ENCODE results near the gene BMP10. TPM values are rescaled to one million over a fixed set of nuclear protein-coding genes. Genes with fewer than 3 reads are reported as not detected.

BMP10 gene
- total RNA-seq, 1 experiment from 2014 or later: not detected

GRCh38 chr2:68917034-68917718 lies 46.0 kb upstream of the BMP10 start:
- no peak for DNase-seq (ENCODE audit: low spot score)
- ChIA-PET POLR2A (ENCODE audit: low non-redundant PET) (no interaction called here), CTCF (no interaction called here)
- no peak overlapping the region for H3K4me3 ChIP-seq (ENCODE audit: low read depth, low read length, poor library complexity, severe bottlenecking)
- TF ChIP-seq CTCF (conservative IDR thresholded peaks at IDR 0.05; ENCODE audit: low read depth, low read length): no peak
- no peak for TF ChIP-seq EZH2 (IDR thresholded peaks at IDR 0.05; ENCODE audit: borderline replicate concordance, low read depth, low read length, poor library complexity, severe bottlenecking)
- H3K4me1 ChIP-seq (ENCODE audit: insufficient read depth, low read length, poor library complexity, severe bottlenecking): no peaks in the 10 kb centered on the region
- no peaks in the 10 kb centered on the region for H3K27me3 ChIP-seq (replicated peaks; ENCODE audit: insufficient read depth, low read depth, low read length, poor library complexity)
- H3K36me3 ChIP-seq (ENCODE audit: insufficient read depth, low read length, poor library complexity, severe bottlenecking): no peaks in the 10 kb centered on the region
- intact Hi-C loops (cut with micrococcal nuclease; ENCODE audit: unreplicated experiment): no loop called here
- H3K27ac ChIP-seq (ENCODE audit: low read depth, low read length, poor library complexity, severe bottlenecking): no peak overlapping the region
- H3K9me3 ChIP-seq (ENCODE audit: low read depth, low read length, poor library complexity, severe bottlenecking): no peaks in the 10 kb centered on the region
- BruUV-seq (replicated peaks): no TSS peak

GRCh38 chr2:68916226-68916625 lies 45.0 kb upstream of the BMP10 start:
- Histone ChIP-seq H3K27ac (ENCODE audit: low read depth, low read length, poor library complexity, severe bottlenecking) (no peak overlapping the region), H3K36me3 (ENCODE audit: insufficient read depth, low read length, poor library complexity, severe bottlenecking) (no peaks in the 10 kb centered on the region), H3K27me3 (replicated peaks; ENCODE audit: insufficient read depth, low read depth, low read length, poor library complexity) (no peaks in the 10 kb centered on the region), H3K9me3 (ENCODE audit: low read depth, low read length, poor library complexity, severe bottlenecking) (no peaks in the 10 kb centered on the region), H3K4me1 (ENCODE audit: insufficient read depth, low read length, poor library complexity, severe bottlenecking) (no peaks in the 10 kb centered on the region), H3K4me3 (ENCODE audit: low read depth, low read length, poor library complexity, severe bottlenecking) (no peak overlapping the region)
- intact Hi-C loops (cut with micrococcal nuclease; ENCODE audit: unreplicated experiment): no loop called here
- no peak for TF ChIP-seq EZH2 (IDR thresholded peaks at IDR 0.05; ENCODE audit: borderline replicate concordance, low read depth, low read length, poor library complexity, severe bottlenecking)
- TF ChIP-seq CTCF (conservative IDR thresholded peaks at IDR 0.05; ENCODE audit: low read depth, low read length): no peak
- BruUV-seq (replicated peaks): no TSS peak
- CTCF ChIA-PET: no interaction called here
- no peak for DNase-seq (ENCODE audit: low spot score)
- POLR2A ChIA-PET (ENCODE audit: low non-redundant PET): no interaction called here

- H3K9me3 ChIP-seq (ENCODE audit: low read depth, low read length, poor library complexity, severe bottlenecking): no peaks in the 10 kb centered on the region
- H3K4me3 ChIP-seq (ENCODE audit: low read depth, low read length, poor library complexity, severe bottlenecking): no peak overlapping the region
- DNase-seq (ENCODE audit: low spot score): no peak
- BruUV-seq (replicated peaks): no TSS peak
- ChIA-PET CTCF (no interaction called here), POLR2A (ENCODE audit: low non-redundant PET) (no interaction called here)
- TF ChIP-seq EZH2 (IDR thresholded peaks at IDR 0.05; ENCODE audit: borderline replicate concordance, low read depth, low read length, poor library complexity, severe bottlenecking): no peak
- TF ChIP-seq CTCF (conservative IDR thresholded peaks at IDR 0.05; ENCODE audit: low read depth, low read length): no peak
- H3K36me3 ChIP-seq (ENCODE audit: insufficient read depth, low read length, poor library complexity, severe bottlenecking): no peaks in the 10 kb centered on the region
- H3K27me3 ChIP-seq (replicated peaks; ENCODE audit: insufficient read depth, low read depth, low read length, poor library complexity): no peaks in the 10 kb centered on the region
- H3K4me1 ChIP-seq (ENCODE audit: insufficient read depth, low read length, poor library complexity, severe bottlenecking): no peaks in the 10 kb centered on the region
- H3K27ac ChIP-seq (ENCODE audit: low read depth, low read length, poor library complexity, severe bottlenecking): no peak overlapping the region
- intact Hi-C loops (cut with micrococcal nuclease; ENCODE audit: unreplicated experiment): no loop called here
These were observed 44.2 kb upstream of the BMP10 start for GRCh38 chr2:68915393-68915792.

All from A673 (cell line).